SH-SY5Y (cell line): ENCODE measurements around the gene MGP.

Experiments
- GATA2 ChIP-seq: IDR thresholded peaks from 2 replicates; pipeline ENCODE4 v1.6.1; 2011; ENCODE audit warnings: mild to moderate bottlenecking, low read depth, low read length
- GATA3 ChIP-seq: IDR thresholded peaks from 2 replicates; pipeline ENCODE4 v1.6.1; 2011; ENCODE audit warnings: low read depth, mild to moderate bottlenecking, low read length, moderate library complexity

Gene MGP

GRCh38 chr12:14839262-14839661 is 46.4 kb downstream of the MGP start:
- TF ChIP-seq GATA2 (no peak), GATA3 (no peak)

GRCh38 chr12:14836336-14837210 is 49.1 kb downstream of the MGP start:
- TF ChIP-seq GATA3 (no peak), GATA2 (no peak)

GRCh38 chr12:14834509-14834908 is 51.1 kb downstream of the MGP start:
- TF ChIP-seq GATA3 (no peak), GATA2 (no peak)

- TF ChIP-seq GATA3: no peak
Observed at GRCh38 chr12:14833952-14834351, 51.7 kb downstream of the MGP start.

GRCh38 chr12:14833336-14833735 is 52.3 kb downstream of the MGP start:
- TF ChIP-seq GATA3 (no peak), GATA2 (no peak)
